Limb (tissue), 2 donors: ENCODE results near the gene TSEN2.
"Not testable (repeated sequence)": the region's sequence is repeated elsewhere in the genome, so short reads cannot be mapped to it uniquely, and the experiment has no call there.

Experiments
- DNase-seq, 2 donors: peaks; one replicate each; pipeline ENCODE4 v3.0.0-alpha.2; 2016; ENCODE audit errors: extremely low spot score in 2 of 2

Gene TSEN2

DNA sequence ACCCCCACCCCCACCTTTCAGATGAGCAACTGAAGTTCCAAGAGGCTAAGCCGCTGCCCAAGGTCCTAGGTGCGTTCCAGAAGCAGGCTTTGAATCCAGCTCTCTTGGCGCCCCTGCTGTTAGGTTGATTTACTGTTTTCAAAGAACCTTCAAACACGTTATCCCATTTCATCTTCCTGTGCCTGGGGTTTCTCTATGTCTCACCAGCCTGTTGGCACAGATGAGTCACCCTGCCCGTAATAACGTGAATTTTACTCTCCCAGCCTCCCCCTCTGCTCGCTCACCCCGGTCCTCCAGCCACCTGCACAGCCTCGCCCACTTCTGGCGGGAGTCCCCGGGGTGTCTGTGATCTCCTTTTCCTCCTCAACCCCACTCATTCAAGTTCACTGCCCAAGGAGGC, 13.0 kb upstream of the TSEN2 start:
- no peak for DNase-seq

DNA sequence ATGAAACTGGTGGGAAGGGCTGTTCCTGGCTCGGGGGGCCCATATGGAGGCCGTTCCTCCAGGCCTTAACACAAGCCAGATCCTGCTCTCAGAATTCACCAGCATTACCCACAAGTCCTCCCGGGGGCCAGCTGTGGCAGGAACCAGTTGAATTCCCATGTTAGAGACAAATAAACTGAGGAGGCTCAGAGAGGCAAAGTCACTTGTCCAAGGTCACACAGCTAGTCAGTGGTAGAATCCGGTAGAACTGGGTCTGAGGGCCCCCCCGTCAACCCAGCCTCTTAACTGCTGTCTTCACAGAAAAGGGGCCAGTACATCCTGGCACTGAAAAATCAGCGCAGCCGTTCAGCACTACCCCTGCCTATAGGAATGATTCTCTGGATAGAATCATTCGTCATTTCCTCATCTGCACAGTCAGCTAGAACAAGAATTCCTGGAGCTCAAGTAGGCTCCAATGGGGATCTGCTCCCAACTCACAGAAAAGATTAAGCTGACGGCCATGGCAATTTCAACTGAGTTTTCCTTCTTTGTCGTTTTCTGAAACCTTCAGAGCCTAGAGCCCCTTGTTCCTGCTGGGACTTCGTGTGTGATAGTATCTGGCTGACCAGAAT, 12.2 kb upstream of the TSEN2 start:
- no peak for DNase-seq

DNA sequence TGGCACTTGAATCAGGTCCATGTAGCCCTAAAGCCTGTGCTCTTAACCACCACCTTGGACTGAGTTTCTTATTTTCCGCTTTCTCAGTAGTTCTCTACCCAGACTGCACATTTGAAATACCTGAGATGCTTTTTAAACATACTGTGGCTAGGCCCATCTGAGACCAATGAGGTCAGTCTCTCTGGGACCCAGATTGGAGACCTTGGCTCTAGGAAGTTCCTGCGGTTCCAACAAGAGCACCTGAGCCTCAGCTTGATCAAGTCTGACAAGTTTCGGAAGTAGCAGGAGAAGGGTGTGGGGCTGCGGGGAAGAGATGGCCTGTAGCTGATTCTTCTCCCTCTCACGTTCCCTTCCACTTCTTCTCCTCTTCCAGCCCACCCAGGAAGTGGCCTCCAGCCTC, 11.5 kb upstream of the TSEN2 start:
- DNase-seq: no peak

DNA sequence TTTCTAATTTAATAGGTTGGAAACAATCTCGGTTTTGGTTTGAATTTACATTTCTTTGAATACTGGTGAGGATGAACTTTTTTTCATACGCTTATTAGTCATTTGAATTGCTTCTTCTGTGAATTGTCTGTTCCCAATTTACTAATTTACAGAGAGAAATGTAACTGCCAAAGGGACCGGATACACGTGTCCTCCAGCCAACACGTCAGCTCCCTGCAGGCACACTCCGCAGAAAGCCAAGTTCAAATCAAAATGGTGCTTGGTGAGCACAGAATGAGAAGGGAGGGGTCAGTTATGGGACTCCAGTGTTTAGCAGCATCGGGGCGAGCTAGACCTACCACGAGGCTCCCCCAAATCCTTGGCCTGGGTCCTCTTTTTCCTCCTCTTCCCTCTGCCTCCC, 10.8 kb upstream of the TSEN2 start:
- peak in 1 of 2 donors; percentile 43 for DNase-seq

DNA sequence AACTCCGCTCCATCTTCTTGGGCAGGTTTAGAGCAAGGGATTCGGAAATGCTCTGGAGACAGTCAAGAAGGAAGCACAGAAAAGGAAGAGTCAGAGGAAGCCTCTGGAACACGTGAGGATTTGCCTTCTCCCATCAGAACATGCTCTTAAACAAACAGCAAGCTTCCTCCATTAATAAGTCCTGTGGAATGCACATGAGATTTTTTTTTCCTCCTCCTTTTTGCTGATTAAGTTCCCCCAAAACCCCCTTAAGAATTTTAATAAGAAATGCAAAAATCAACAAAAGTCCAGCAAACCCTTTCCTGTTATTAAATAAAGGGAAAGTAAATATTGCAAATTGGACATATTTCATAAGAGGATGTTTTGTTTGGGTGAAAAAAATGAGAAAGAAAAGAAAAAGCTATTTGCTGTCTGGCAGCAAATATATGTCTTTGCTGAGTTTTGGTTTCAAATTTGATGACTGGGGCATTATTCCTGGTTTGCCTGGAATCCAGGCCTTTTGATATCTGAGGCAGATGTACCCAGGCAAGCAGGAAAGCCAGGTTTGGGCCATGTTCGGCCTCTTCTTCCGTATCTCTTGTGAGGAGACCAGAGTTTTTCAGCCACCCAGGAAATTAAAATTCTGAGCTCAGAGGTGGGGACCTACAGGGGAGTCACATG, 7.9 kb upstream of the TSEN2 start:
- no peak for DNase-seq

DNA sequence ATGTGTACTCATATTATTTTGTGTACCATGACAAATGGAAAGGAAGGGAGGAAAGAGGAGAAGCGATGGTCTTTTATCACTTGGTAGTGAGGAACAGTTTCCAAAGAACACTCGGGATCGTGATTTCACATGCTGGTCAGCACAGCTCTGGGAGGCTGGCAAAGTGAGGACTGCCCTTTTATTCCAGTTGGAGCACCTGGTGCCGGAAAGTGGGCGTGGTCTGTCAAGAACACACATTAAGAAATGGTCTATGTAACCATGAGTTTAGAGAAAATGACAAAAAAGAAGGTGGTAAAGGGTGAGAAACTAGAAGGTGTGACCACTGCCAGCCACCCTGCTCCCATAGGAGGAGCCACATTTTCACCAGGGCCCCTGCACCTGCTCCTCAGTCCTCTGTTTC, 7.0 kb upstream of the TSEN2 start:
- DNase-seq: no peak

DNA sequence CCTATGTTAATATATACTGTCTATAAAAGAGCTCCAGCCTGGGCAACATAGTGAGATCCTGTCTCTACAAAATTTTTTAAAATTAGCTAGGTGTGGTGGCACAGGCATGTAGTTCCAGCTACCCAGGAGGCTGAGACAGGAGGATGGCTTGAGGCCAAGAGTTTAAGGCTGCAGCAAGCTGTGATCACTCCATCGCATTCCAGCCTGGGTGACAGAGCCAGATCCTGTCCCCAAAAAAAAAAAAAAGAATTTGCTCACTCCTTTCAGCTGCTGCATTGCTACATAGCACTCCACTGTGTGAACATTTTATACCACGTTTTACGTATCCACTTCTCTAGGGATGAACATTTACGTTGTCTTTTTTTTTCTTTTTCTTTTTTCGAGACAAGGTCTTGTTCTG, 6.0 kb upstream of the TSEN2 start:
- no peak for DNase-seq

DNA sequence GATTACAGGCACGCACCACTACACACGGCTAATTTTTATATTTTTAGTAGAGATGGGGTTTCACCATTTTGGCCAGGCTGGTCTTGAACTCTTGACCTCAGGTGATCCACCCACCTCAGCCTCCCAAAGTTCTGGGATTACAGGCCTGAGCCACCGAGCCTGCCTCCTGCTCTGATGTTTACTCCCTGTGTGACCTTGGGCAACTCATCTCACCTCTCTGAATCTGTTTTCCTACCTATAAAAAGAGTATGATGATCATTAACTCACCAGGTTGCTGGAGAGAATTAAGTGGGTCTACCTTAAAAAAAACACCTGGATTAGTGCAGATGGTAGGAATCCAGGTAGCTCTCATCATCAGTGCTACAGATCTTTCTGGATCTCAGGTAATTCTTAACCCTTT, 5.1 kb upstream of the TSEN2 start:
- DNase-seq: not testable (repeated sequence)

DNA sequence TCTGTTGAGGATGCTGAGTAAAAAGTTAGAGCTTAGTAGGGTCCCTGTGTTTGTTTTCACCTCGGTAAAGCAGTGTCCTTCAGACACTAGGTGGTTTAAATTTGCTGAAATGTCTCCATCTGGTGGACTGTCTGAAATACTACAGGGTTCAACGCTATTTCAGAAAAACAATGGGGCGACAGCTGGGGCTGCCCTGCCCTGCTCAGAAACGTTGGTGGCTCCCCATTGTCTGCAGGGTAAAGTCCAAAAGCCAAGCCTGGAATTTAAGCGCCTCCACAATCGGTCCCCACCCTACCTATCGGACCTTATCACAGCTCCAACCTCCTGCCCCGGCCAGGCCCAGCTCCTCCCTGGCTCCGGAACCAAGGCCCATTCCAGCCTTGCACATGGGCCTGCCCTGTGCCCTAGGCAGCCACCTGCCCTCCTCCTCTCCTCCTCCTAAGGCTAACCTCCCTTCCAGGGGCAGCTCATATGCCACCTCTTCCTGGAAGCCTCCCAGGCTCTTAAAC, 4.3 kb upstream of the TSEN2 start:
- peak; percentile 46 to 67 for DNase-seq

DNA sequence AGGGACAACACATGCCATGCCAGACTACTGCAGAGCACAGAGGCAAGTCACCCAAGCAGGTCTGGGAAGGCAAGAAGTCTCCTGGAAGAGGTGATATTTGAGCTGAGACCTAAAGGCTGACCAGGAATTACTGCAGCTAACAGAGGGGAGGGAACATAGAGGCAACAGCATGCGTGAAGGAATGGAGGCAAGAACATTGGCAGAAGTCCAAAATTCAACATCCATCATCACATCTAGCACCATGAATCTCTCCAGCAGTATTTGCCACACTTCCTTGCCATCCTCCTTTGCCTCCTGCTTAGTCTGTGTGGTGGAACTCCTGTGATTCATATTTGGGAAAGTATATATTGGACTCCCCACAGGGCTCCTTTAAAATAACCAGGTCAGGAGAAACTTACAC, 870 bp upstream of the TSEN2 start:
- no peak for DNase-seq

DNA sequence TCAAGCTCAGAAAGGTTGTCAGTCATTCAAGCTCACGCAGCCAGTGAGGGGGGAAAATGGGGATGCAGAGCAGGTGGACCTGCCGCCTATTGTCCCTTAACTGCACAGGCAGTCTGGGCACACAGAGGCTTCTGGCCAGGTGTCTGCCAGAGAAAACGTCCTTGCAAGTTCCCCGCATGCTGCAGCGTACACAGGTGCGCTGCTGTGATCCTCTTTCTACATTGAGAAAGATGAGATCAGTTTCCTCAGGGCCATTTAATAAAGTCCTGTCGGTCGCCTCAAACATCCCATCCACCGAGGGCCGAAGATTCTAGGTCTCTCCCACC, 445 bp upstream of the TSEN2 start:
- no peak for DNase-seq

DNA sequence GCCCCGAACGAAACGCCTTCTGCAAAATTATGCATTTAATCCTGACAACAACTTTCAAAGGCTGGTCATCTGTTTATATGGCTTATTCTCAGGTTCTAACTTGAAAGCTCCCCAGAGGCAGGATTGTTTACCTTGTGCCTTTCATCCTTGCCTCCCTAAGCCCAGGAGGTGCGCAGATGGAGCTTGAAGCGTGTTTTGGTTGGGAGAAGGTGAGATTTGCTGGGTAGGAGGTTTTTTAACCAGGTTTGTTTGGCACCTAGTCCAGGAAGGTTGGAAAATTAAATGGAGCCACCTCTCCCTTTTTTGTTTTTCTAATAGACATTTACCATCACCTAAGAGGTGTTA, 675 bp downstream of the TSEN2 start:
- no peak for DNase-seq

DNA sequence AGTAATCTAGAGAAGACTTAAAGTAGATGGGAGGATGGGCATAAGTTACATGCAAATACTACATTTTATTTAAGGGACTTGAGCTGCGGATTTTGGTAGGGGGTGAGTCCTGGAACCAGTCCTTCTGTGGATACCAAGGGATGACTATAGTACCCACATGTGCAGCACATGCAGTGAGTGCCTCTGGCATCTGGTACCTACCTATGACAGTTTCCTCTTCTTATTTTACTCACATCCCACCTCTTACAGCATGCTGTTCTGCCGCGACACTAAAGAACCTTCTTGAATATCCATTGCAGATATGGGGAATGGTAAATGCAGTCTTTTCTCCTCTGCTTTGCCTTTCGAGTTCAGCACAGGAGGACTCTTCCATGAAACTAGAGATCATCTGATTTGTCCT, 1.7 kb downstream of the TSEN2 start:
- no peak for DNase-seq

DNA sequence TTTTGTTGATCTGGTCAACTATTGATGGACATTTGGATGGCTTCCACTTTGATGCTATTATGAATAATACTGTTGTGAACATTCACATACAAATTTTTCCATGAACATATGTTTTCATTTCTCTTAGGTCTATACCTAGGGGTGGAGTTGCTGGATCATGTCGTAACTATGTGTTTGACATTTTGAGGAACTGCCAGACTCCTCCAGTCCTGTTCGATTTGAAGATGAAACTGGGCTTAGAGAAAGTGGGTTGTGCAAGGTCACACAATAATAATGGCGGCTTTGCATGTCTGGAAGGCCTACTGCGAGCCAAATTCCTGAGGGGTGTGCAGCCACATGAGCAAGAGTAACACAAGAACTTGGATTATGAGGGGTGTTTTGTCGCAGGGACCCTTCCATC, 2.6 kb downstream of the TSEN2 start:
- DNase-seq: no peak

DNA sequence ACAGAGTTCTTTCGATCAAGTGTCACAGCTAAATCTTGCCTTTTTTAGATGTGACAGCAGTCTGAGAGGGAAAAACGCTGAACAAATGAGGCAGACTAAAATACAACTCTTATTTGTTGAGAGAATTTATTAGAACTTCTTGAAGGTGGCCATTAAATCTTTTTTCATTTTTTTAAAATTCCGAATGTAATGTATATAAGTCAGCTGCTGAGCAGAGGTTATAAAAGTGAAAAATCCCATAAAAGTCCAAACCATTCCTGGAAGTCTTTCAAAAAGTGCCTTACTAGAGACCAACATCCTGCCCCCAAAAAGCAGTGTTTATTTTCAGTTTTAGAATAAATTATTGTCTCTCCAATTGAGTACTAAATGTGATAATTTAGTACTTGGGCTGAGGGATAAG, 3.1 kb downstream of the TSEN2 start:
- no peak for DNase-seq

DNA sequence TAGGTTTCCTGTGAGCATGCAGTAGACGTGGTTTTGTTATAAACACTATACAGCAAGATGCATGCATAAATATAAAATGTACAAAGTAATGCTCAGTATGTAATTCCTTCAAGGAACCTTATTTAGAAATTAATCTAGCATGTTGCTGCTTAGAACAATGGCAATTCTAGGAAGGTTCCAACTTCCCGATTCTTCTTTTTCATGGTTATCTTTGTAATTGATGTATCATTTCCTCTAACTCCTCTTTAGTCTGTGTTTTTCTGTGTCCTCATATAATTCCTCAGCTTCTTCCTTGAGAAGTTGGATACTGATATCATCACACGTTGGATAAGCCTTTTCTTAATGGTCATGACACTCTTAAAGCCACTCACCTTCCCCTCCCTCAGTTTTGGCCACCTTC, 3.5 kb downstream of the TSEN2 start:
- DNase-seq: no peak

DNA sequence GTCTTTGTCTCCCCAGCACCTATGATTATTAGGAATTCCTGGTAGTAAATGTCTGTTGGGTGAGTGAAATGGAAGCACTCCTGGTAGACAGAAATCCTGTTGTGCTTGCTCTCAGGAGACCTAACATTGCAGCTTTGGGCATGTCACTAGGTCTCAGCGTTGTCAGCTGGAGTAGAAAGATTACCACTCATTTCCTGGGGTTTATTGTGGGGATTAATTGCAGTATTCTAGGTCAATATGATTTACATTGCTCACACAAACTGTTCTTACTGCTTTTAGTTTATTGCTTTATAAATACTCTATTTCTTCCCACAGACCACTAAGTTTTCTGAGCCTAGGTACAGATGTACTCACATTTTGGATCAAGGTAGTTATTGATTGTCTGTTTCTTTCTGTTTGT, 5.1 kb downstream of the TSEN2 start:
- DNase-seq: no peak

DNA sequence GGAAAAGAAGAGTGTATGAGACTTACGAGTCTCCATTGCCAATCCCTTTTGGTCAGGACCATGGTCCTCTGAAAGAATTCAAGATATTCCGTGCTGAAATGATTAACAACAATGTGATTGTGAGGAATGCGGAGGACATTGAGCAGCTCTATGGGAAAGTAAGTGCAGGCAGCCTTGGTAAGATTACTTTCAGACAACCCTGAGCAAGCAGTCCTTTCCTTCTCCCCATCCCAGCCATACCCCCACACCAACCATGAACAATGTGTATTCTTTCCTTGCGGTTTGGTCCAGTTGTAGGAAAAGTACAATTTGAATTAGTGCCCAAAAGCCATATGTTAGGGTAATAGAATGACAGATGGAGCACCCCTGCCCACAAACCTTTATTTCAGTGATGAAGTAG, 5.6 kb downstream of the TSEN2 start:
- no peak for DNase-seq

DNA sequence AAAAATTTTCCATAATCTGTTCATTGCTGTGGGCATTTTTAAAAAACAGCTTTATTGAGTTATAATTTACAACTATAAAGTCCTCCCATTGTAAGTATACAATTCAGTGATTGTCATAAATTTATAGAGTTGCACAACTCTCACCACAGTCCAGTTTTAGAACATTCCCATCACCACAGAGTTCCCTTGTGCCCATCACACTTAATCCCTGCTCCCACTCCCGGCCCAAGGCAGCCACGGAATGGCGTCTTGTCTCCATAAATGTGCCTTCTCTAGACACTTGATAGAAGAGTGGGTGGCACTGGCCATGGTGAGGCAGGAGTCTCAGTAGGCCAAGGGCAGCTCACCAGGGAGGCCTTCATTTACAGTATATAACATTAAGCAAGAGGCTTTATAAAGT, 6.3 kb downstream of the TSEN2 start:
- DNase-seq: no peak

DNA sequence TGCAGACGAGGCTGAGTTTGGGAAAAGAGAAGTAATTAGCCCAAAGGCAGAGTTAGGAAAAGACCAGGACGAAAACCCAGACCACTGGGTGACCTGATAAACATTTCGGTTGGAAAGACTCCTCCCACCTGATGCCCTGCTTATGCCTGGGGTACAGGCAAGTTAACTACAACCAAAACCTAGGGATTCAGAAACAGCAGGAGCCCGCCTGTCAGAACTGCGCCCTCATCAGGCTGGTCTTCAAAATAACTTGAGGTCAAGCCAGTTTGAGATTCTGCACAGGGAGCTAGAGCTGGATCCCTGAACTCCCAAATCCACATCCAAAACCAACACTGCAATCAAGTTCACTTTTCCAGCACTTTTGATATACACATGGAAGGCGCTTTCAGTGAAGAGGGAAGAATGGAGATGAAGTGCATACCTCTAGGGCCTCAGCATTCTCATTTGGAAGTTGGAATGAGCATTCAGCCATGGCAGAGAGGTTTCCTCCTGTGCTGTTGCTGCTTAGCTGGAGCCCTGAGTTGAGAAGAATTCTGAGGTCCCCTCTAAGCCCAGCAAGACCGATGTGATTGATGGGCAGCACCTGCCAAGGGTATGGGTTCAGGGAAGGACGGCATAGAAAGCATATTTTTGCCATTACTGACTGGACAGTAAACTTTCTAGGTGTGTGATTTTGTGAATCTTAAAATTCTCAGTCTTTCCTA, 11.6 kb downstream of the TSEN2 start:
- DNase-seq: no peak

DNA sequence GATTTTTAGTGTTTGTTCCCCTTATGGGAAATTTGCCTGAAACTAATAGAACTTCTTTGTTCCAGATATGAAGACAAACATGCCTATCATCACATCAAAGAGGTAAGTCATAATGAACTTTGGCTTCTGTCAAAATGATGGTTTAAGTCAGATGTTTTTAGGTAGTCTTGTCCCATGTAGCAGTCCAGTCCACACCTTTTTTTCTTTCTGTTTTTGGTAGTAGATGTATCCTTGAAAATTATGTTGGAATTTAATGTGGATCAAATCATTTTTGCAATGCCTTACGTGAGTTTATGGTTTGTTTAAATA, 12.1 kb downstream of the TSEN2 start:
- no peak for DNase-seq

DNA sequence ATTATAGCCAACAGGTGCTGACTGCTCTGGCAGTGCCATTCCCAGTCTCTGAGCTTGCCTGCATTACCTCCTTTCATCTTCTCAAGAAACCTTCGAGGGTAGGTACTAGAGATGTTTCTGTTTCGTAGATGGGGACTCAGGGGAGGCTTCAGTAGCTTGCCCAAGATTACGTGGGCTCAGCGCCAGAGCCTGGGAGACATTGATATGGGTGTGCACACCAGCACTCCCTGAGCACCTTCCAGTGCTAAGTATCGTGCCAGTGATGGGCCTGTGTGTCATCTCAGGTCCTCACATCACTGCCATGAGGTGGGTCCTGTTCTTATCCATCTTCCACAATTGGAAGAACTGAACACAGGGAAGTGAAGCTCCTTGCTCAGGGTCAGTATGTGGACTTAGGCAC, 15.2 kb downstream of the TSEN2 start:
- DNase-seq: no peak

DNA sequence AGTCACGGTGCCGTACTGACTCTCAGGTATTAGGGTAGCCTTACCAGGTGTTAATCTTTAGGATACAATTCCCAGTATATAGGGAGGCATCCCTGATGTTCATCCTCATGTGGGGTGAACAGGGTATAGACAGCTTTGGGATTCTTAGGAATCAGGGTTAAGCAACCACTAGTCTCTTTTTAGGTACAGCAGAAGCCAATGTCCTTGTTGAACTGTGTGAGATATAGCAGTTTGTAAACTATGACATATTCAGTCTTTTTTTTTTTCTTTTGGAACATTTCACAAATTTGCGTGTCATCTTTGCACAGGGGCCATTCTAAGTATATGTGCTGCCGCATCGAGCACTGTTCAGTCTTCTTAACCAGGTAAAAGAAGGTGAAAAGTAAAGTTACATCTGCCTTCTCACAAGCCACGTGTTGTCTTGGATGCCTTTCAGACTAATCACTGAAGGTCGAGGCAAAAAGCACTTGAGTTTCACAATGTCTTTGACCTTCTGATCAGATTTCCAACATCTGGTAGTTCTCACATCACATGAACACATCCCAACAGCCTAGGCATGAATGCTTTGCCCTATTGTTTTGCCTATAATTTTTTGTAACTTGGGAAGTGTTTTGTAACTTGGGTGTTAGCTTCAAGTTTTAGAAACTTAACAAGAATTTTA, 17.2 kb downstream of the TSEN2 start:
- DNase-seq: no peak
